ENCODE data around the gene ARHGAP11A. TPM values are rescaled to one million over a fixed set of nuclear protein-coding genes. Genes with fewer than 3 reads are reported as not detected.
"Not testable (repeated sequence)": the region's sequence is repeated elsewhere in the genome, so short reads cannot be mapped to it uniquely, and the experiment has no call there.

ARHGAP11A gene
- polyA plus RNA-seq, 1 donor from 2014 or later = 0.50 TPM

DNA sequence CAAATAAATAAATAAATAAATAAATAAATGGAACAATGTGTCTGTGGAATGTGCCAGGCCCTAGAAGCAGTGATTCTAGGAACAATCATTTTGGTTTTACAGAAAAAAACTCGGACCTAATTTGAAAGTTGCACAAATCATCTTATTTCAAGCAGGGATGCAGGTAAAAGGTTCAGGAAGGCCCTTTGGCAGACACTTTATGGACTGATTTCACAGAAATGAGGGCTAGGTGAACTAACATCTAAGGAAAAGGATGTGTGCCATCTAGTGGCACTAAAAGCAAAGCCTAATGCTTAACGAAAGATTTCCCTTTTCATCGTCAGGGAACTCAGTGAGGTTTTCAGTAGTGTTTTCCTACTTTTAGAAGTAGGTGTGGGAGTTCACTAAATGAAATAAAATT, 4.6 kb upstream of the ARHGAP11A start:
- not testable (repeated sequence) for H3K4me2 ChIP-seq (ENCODE audit: low read length); H3K4me3 ChIP-seq (ENCODE audit: low read length); H3K9me2 ChIP-seq (ENCODE audit: insufficient read depth, low read length); H3F3A ChIP-seq (ENCODE audit: insufficient read depth, low read length, poor library complexity, severe bottlenecking); H3K27me3 ChIP-seq (ENCODE audit: insufficient read depth, low read depth, low read length); H3K9ac ChIP-seq (ENCODE audit: low read length); H3K36me3 ChIP-seq (ENCODE audit: insufficient read depth, low read length); H3K9me3 ChIP-seq (ENCODE audit: low read length); H3K27ac ChIP-seq (ENCODE audit: low read length); H3K79me2 ChIP-seq (replicated peaks; ENCODE audit: insufficient read depth, low read length); H4K20me1 ChIP-seq (ENCODE audit: insufficient read depth); H2AFZ ChIP-seq (ENCODE audit: low read depth, low read length)
- TF ChIP-seq, protein P1, sequence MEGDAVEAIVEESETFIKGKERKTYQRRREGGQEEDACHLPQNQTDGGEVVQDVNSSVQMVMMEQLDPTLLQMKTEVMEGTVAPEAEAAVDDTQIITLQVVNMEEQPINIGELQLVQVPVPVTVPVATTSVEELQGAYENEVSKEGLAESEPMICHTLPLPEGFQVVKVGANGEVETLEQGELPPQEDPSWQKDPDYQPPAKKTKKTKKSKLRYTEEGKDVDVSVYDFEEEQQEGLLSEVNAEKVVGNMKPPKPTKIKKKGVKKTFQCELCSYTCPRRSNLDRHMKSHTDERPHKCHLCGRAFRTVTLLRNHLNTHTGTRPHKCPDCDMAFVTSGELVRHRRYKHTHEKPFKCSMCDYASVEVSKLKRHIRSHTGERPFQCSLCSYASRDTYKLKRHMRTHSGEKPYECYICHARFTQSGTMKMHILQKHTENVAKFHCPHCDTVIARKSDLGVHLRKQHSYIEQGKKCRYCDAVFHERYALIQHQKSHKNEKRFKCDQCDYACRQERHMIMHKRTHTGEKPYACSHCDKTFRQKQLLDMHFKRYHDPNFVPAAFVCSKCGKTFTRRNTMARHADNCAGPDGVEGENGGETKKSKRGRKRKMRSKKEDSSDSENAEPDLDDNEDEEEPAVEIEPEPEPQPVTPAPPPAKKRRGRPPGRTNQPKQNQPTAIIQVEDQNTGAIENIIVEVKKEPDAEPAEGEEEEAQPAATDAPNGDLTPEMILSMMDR (IDR thresholded peaks at IDR 0.05; ENCODE audit: poor library complexity, severe bottlenecking) = peak; percentile 19

DNA sequence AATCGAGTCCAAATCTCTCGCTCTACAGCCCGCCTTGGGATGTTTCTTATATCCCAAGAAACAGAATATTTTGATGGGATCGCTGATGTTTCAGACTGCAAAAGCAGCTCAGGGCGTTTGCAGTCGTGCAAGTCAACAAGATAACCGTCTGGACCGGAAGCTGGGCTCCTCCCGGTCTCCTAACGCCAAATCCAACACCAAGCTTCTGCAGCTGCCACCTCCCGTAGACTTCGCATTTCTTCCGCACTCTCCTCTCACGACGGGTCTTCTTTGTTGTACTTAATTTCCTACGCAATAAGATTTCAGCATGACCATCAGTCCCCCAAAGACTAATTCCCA, 623 bp upstream of the ARHGAP11A start:
- not testable (repeated sequence) for H3K4me2 ChIP-seq (ENCODE audit: low read length); H4K20me1 ChIP-seq (ENCODE audit: insufficient read depth); H3K79me2 ChIP-seq (replicated peaks; ENCODE audit: insufficient read depth, low read length); H3K9me3 ChIP-seq (ENCODE audit: low read length); H2AFZ ChIP-seq (ENCODE audit: low read depth, low read length); H3K9me2 ChIP-seq (ENCODE audit: insufficient read depth, low read length); H3K36me3 ChIP-seq (ENCODE audit: insufficient read depth, low read length); H3F3A ChIP-seq (ENCODE audit: insufficient read depth, low read length, poor library complexity, severe bottlenecking); H3K27me3 ChIP-seq (ENCODE audit: insufficient read depth, low read depth, low read length)
- Histone ChIP-seq H3K27ac (ENCODE audit: low read length) (peak overlapping the region; percentile 66), H3K9ac (ENCODE audit: low read length) (peak overlapping the region; percentile 61), H3K4me3 (ENCODE audit: low read length) (peak overlapping the region; percentile 64)

DNA sequence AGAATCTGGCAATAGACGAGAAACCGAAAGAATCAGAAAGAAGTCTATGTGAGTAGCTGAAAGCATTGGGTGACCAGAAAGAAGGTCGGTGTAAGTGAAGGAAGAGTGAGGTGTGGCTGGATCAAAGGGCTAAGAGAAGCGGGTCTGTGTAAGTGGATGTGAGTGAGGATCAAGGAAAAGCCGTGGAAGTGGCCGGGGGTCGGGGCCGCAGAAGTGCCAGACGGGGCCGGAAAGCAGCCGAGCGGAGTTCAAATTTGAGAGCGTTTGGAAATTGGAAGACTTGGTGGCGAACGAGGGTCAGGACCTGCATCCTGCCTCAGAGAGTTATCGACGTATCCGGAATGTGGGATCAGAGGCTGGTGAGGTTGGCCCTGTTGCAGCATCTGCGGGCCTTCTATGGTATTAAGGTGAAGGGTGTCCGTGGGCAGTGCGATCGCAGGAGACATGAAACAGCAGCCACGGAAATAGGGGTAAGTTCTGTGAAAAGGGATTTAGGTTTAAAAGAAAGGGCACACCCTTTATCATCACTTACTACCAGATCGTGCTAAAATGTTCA, 645 bp downstream of the ARHGAP11A start:
- H3K9me3 ChIP-seq (ENCODE audit: low read length); H3K79me2 ChIP-seq (replicated peaks; ENCODE audit: insufficient read depth, low read length); H2AFZ ChIP-seq (ENCODE audit: low read depth, low read length); H3K9ac ChIP-seq (ENCODE audit: low read length); H3K36me3 ChIP-seq (ENCODE audit: insufficient read depth, low read length); H4K20me1 ChIP-seq (ENCODE audit: insufficient read depth); H3K27me3 ChIP-seq (ENCODE audit: insufficient read depth, low read depth, low read length); H3K9me2 ChIP-seq (ENCODE audit: insufficient read depth, low read length); H3F3A ChIP-seq (ENCODE audit: insufficient read depth, low read length, poor library complexity, severe bottlenecking); H3K27ac ChIP-seq (ENCODE audit: low read length): not testable (repeated sequence)
- Histone ChIP-seq H3K4me2 (ENCODE audit: low read length) (peak overlapping the region; percentile 44), H3K4me3 (ENCODE audit: low read length) (peak overlapping the region; percentile 64)

DNA sequence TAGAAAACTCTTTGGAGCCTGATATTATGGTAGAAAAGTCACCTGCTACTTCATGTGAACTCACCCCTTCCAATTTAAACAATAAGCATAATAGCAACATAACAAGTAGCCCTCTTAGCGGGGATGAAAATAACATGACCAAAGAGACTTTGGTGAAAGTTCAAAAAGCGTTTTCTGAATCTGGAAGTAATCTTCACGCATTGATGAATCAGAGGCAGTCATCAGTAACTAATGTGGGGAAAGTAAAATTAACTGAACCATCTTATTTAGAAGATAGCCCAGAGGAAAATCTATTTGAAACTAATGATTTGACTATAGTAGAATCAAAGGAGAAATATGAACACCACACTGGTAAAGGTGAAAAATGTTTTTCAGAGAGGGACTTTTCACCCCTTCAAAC, 21.1 kb downstream of the ARHGAP11A start:
- no peak overlapping the region for H3K4me3 ChIP-seq (ENCODE audit: low read length)
- no peaks in the 10 kb centered on the region for H3K79me2 ChIP-seq (replicated peaks; ENCODE audit: insufficient read depth, low read length)
- no peaks in the 10 kb centered on the region for H4K20me1 ChIP-seq (ENCODE audit: insufficient read depth)
- TF ChIP-seq, protein P2, sequence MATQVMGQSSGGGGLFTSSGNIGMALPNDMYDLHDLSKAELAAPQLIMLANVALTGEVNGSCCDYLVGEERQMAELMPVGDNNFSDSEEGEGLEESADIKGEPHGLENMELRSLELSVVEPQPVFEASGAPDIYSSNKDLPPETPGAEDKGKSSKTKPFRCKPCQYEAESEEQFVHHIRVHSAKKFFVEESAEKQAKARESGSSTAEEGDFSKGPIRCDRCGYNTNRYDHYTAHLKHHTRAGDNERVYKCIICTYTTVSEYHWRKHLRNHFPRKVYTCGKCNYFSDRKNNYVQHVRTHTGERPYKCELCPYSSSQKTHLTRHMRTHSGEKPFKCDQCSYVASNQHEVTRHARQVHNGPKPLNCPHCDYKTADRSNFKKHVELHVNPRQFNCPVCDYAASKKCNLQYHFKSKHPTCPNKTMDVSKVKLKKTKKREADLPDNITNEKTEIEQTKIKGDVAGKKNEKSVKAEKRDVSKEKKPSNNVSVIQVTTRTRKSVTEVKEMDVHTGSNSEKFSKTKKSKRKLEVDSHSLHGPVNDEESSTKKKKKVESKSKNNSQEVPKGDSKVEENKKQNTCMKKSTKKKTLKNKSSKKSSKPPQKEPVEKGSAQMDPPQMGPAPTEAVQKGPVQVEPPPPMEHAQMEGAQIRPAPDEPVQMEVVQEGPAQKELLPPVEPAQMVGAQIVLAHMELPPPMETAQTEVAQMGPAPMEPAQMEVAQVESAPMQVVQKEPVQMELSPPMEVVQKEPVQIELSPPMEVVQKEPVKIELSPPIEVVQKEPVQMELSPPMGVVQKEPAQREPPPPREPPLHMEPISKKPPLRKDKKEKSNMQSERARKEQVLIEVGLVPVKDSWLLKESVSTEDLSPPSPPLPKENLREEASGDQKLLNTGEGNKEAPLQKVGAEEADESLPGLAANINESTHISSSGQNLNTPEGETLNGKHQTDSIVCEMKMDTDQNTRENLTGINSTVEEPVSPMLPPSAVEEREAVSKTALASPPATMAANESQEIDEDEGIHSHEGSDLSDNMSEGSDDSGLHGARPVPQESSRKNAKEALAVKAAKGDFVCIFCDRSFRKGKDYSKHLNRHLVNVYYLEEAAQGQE (IDR thresholded peaks at IDR 0.05; ENCODE audit: borderline replicate concordance) = no peak
- no peak for TF ChIP-seq RAD21 (conservative IDR thresholded peaks at IDR 0.05)
- TF ChIP-seq EZH2 (IDR thresholded peaks at IDR 0.05; ENCODE audit: borderline replicate concordance, insufficient read depth, low read length, poor library complexity, severe bottlenecking) = no peak
- no peak for TF ChIP-seq EP300 (conservative IDR thresholded peaks at IDR 0.05; ENCODE audit: poor library complexity, severe bottlenecking)
- no peak for TF ChIP-seq TAF1 (IDR thresholded peaks at IDR 0.05; ENCODE audit: low read depth)
- TF ChIP-seq, protein P1 (IDR thresholded peaks at IDR 0.05; ENCODE audit: poor library complexity, severe bottlenecking) = no peak
- TF ChIP-seq MXI1 (conservative IDR thresholded peaks at IDR 0.05; ENCODE audit: poor library complexity, severe bottlenecking) = no peak
- no peak for TF ChIP-seq POLR2AphosphoS5 (IDR thresholded peaks at IDR 0.05)
- TF ChIP-seq SMC3 (conservative IDR thresholded peaks at IDR 0.05; ENCODE audit: poor library complexity) = no peak
- H3K27ac ChIP-seq (ENCODE audit: low read length) = no peak overlapping the region
- H3K9me3 ChIP-seq (ENCODE audit: low read length) = no peaks in the 10 kb centered on the region
- H3K9me2 ChIP-seq (ENCODE audit: insufficient read depth, low read length) = no peaks in the 10 kb centered on the region
- H3K27me3 ChIP-seq (ENCODE audit: insufficient read depth, low read depth, low read length) = no peaks in the 10 kb centered on the region
- no peak overlapping the region for H2AFZ ChIP-seq (ENCODE audit: low read depth, low read length)
- H3K9ac ChIP-seq (ENCODE audit: low read length) = no peak overlapping the region
- H3K36me3 ChIP-seq (ENCODE audit: insufficient read depth, low read length) = no peaks in the 10 kb centered on the region
- no peaks in the 10 kb centered on the region for H3F3A ChIP-seq (ENCODE audit: insufficient read depth, low read length, poor library complexity, severe bottlenecking)
- H3K4me2 ChIP-seq (ENCODE audit: low read length) = no peak overlapping the region
